Stimulated activated CD4-positive, alpha-beta T cell treated with anti-CD3 and anti-CD28 coated beads, Interleukin-4, amount 100 ng/mL, for 4 hours (primary cell): Measurements from ENCODE around the gene SULT1C2.

Experiments used
- DNase-seq, 2 experiments: peaks; one replicate each; pipeline ENCODE4 v3.0.0-alpha.2; 2020

The SULT1C2 gene

GRCh38 chr2:108297436-108298141 is 8.9 kb downstream of the SULT1C2 start:
- no peak for DNase-seq

GRCh38 chr2:108301558-108301957 is 12.9 kb downstream of the SULT1C2 start:
- DNase-seq = no peak

GRCh38 chr2:108304975-108305374 is 16.3 kb downstream of the SULT1C2 start:
- DNase-seq = no peak

GRCh38 chr2:108305901-108306300 is 17.2 kb downstream of the SULT1C2 start:
- DNase-seq = no peak

- no peak for DNase-seq
These were observed 21.2 kb downstream of the SULT1C2 start for GRCh38 chr2:108309903-108310302.

GRCh38 chr2:108314586-108315296 is 26.0 kb downstream of the SULT1C2 start:
- DNase-seq = no peak

GRCh38 chr2:108315444-108315934 is 26.8 kb downstream of the SULT1C2 start:
- no peak for DNase-seq

- no peak for DNase-seq
These were observed 27.3 kb downstream of the SULT1C2 start for GRCh38 chr2:108316033-108316432.

GRCh38 chr2:108316461-108317258 is 28.0 kb downstream of the SULT1C2 start:
- DNase-seq = no peak

- DNase-seq = no peak
These were observed 31.7 kb downstream of the SULT1C2 start for GRCh38 chr2:108320326-108320922.

- DNase-seq = no peak
These were observed 34.9 kb downstream of the SULT1C2 start for GRCh38 chr2:108323619-108324018.

- no peak for DNase-seq
These were observed 36.0 kb downstream of the SULT1C2 start for GRCh38 chr2:108324531-108325255.

GRCh38 chr2:108325756-108326155 is 37.1 kb downstream of the SULT1C2 start:
- DNase-seq = no peak

- DNase-seq = no peak
These were observed 41.1 kb downstream of the SULT1C2 start for GRCh38 chr2:108329771-108330170.

- DNase-seq = no peak
These were observed 42.3 kb downstream of the SULT1C2 start for GRCh38 chr2:108330979-108331378.

- DNase-seq = no peak
These were observed 57.3 kb downstream of the SULT1C2 start for GRCh38 chr2:108345951-108346350.

GRCh38 chr2:108346827-108347226 is 58.1 kb downstream of the SULT1C2 start:
- DNase-seq = no peak

GRCh38 chr2:108347786-108348185 is 59.1 kb downstream of the SULT1C2 start:
- DNase-seq = no peak

- DNase-seq = no peak
These were observed 60.3 kb downstream of the SULT1C2 start for GRCh38 chr2:108348816-108349570.

- no peak for DNase-seq
These were observed 60.9 kb downstream of the SULT1C2 start for GRCh38 chr2:108349571-108349928.

GRCh38 chr2:108351889-108352288 is 63.2 kb downstream of the SULT1C2 start:
- DNase-seq = no peak

- no peak for DNase-seq
These were observed 65.4 kb downstream of the SULT1C2 start for GRCh38 chr2:108354136-108354535.
